SKM-1 (cell line): Measurements from ENCODE around the gene AHNAK2.

Experiments used
- DNase-seq: peaks from one replicate; lab custom pipeline; 2025; ENCODE audit not compliant: unreplicated experiment; lab: John Stamatoyannopoulos, UW

Gene AHNAK2

DNA sequence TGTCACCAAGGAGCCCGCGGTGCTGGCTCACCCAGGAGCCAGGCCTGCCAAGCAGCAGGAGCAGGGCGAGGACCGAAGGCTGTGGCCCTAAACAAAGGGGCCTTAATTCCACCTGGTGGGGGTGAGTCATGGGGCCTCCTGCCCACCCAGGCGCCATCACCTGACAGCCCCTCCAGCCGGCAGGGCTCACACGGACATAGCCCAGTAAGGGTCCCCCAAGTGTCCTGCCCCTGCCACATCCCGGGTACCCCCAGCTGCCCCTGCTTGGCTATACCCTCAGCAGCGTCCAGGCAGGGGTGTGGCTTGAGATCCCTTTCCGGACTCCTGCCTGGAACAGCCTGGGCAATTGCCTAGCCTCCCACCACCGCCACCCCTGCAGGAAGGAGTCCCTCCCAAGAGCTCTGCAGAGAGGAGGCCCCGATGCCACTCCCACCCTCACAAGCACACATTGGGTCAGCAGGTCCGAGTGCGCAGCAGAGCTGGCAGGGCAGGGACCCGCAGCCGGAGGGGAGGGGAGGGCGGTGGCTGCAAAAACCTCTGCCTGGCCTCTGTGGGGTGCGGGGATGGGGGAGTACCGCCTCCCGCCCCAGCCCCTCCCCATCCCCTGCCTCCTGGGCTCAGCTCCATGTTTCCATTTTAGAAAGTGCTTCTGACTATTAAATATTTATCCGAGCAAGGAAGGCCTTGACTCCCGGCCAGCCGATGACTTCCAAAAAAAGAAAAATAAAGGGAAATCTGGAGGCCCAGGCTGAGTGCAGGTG, 4.6 kb downstream of the AHNAK2 start:
- DNase-seq, result no peak

DNA sequence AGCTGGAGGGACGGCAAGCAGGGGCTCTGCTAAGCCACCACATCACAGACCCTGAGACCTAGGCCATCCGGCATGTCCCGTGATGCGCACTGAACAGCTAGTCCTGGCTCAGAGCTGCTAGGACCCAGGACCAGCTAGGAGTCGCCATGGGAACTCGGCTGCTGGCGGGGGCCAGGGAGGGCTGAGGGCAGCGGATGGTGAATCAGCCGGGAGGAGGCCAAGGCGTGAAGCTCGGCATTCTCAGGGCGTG, 5.1 kb downstream of the AHNAK2 start:
- no peak for DNase-seq

DNA sequence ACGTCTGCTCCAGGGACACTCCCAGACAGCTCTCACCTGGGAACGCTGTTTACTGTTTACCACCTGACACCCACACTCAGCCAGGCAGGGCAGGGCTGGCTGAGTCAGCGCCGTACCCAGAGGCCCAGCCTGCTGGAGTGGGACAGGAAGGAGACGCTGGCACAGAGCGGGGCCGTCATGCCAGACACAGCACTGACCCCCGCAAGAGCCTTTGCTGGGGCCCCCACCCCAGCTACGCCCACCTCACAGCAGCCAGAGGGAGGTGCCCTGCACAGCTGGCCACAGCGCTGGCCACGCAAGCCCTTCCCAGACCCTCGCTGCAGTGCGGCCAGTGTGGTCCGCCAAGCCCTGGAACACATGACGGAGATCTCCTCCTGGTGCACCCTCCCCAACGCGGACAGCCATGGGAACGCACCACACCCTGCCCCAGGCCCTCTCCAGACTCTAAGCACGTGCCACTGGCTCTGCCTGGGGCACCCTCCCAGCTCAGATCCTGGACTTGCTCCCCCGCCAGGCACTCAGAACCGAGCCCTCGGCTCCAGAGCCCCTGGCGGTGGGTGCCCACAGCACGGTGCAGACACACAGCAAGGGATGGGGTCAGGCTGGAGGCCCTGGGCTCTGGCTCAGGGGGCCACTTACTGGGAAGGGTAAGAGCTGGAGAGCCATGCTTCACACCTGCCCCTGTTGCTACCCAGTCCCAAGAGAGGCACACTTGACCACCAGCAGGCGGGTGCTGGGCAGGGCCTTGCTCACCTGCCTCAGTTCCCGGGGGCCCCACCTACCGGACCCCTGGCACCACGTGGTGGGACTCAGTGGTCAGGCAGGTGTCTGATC, 5.7 kb downstream of the AHNAK2 start:
- DNase-seq, result no peak

DNA sequence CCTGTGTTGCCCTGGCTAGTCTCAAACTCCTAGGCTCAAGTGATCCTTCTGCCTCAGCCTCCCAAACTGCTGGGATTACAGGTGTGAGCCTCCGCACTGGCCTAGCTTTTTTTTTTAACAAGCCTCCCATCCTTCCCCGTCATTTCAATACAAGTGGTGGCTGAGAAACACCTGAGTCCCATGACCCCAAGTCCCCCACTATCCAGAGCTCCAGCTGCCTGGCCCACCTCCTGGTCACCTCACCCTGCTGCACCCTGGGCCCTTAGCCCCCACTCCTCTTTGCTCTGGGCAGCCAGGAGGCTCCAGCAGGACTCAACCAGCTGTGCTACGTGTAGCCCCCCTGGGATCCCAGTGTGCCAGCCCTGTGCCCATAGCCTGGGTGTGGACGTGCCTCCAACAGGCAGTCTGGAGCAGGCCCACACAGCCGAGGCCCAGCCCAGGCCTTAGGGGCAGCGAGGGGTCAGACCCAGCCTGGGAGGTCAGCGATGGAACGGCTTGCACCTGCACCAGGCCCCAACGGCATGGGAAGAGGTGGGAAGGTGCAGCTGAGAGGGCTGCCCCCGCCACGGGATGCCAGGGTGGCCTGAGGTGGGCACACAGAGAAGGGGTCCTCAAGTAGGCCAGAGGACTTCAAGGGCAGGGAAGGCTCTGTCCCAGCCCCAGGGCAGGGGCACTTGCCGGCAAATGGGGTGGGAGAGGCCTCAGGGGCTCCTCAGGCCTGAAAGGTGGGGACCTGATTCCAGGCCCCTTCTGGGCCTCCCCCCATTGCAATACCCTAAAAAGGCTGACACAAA, 6.5 kb downstream of the AHNAK2 start:
- no peak for DNase-seq

DNA sequence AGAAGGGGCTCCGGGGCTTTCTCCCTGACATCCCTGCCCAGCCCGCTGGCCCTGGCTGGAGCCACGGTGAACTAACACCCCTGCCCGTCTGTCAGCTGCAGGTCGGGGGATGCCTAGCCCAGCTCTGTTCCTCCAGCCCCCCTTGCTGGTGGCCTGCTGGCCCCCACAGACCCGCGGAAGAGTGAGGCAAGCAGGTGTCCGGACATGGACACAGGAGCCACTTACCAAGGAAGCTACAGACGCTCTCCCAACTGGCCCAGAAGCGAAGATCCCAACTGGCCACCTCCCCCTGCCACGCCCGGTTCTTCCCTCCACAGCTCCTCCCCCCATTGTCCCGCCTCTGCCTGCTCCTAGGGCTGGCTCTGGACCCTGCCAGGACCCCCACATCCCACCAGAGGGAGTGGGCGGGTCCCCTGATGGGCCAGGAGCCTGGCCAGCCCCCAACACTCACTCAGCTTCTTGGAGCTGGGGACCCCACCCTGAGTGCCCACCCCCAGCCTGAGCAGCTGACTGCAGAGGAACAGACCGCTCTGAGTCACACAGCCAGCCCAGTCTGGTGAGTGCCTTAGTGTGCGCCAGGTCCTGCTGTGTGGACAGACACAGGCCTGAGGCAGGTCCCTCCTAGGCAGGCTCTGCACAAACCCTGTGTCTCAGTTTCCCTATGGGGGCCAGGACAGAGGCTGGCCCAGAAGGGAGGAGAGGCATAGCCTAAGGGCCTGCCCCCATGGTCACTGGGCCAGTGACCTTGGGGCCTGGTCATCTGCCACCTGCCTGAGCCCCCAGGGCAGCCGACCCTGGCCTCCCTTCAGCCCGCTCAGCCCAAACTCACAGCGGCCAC, 7.7 kb downstream of the AHNAK2 start:
- DNase-seq, result no peak

DNA sequence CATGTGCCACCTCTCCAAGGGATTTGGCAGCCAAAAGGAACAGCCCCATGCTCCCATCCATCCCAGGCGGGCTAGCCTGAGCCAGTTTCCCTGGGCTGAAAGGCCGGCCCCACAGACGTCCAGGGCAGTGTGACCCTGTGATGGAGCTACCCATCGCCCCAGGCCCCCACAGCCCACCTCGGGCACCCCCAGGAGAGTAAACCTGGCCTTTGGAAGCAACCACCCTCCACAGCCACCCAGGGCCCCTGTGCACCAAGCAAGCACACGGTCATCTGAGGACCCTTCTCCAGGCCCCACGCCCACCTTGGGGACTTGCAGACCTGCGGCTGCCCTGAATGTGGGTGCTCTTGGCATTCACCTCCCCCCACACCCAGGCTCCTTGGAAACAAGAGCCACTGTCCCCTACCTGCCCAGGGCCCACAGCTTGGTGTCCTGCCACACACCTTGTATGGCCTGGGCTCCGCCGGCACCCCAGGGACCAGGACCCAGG, 8.4 kb downstream of the AHNAK2 start:
- no peak for DNase-seq

DNA sequence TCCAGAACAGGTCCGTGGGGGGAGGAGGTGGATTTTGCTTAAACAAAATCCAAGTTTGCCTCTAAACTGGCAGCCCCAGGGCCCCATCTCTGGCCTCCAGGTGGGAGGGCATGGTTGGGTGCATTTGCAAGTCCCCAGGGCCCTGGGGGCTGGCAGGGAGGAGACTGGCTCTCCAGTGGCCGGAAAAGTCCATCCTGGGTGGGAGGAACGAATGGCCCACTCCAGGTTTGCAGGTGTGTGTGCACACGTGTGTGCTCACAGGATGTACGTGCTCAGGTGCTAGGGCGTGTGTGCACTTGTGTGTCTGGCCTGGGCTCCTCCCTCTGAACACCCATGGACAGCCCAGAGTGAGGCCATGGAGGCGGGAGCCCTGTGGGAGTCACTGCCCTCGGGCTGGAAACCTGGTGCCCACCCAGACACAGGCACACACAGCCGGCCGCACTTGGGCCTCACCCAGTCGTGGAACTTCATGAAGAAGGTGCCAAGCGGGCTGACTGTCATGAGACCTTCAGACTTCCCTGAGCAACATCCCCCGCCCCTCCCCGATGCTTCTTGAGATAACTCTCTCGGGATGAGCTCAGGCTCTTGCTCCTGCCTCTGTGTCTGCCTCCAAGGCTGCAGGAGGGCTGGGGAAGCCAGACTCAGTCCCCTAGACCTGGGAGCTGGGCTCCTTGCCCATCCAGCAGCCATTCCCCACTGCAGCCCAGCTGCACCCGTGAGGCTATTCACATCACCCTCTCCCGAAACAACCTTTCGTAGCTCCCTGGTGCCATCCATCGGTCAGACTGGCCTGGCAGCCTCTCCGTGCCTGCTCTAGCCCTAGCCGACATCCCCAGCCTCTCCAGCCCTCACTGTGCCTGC, 9.4 kb downstream of the AHNAK2 start:
- DNase-seq, result no peak

DNA sequence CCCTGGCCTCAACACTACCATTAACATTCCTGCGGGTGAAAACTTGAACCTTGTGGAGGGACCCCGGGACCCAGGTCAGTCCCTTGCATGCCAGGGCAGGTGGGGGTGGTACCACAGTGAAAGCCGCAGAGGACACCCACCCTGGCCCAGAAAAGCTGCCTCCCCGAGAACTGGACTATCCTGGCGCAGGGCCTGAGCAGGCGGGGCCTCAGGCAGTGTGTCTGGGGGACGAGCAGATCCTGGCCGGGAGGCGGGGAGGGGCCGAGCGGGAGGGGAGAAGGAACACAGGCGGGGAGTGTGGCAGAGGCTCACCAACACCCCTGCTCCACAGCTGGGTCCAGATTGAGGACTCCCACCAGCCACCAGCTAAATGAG, 10.0 kb downstream of the AHNAK2 start:
- DNase-seq, result no peak

DNA sequence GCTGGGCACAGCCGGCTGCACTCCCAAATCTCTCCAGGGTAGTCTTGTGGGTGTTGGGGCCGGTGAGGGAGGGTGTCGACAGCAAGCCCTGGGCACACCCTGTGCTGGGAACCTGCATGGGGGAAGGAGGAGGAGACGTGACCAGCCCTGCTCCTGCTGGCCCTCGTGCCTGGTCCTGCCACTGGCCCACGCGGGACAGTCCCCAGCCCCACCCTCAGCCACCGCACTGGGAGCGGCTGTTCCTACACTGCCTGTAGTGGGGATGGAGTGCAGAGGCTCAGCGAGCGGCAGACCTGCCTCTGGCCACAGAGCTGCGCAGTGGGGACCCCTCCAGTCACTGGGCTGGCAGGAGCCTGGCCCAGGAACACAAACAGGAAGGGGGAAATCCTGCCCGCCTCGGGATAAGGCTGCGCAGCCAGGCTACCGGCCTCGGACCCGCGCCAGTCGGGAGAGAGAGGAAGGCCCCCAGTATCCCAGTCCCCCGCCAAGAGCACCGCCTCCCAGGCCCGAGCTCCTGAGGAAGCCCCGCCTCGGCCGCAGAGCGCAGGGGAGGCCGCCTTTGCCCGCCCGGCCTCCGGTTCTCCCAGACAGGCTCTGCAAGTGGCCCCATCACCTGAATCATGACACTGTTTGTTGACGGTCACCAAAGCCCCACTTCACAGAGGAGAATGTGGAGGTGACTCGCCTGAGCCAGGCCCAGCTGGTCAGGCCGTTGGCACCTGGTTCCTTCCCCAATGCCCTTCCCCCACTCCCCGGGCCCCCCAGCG, 10.6 kb downstream of the AHNAK2 start:
- no peak for DNase-seq

DNA sequence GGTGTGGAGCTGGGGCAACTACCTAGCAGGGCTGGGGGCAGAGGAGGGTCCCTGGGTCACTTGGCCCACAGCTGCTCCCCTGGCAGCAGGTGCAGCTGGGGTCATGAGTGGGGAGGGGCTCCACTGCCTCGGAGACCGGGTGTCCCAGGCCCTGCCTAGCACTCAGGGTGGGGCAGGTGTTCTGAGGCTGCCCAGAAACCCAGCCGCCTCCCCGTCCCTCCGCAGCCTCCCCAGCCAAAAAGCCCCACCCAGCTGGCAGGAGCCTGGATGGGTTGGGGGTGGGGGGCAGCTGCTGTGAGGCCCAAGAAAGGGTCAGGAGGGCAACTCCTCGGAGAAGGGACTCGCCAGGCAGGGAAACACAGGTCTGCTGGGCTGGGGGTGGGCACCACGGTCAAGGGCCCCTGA, 11.2 kb downstream of the AHNAK2 start:
- DNase-seq, result no peak

DNA sequence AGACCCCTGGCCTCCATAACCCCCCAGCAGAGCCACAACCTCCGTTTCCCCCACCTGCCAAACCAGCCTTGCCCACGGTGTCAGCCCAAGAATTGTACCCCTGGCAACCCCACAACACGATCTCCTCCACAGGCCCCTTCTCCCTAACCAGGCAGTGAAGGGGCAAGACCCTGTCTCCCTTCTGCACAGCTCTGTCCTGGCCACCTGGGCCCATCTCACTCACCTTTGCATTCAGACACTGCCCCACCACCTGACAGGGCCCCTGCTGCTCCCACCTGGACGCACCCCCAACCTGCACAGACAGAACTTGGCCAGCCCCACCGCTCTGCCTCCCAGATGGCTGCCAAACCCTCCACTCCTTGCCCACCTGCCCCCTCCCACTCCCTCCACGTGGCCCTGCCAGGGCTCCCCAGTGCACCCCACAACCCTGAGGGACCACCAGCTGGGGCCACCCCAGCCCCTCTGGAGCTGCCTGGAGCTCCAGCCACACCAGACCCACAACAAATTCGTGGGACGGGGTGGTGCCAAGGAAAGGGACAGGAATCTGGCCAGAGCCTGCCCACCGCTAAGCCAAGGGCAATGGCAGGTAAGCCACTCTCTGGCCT, 11.8 kb downstream of the AHNAK2 start:
- no peak for DNase-seq

DNA sequence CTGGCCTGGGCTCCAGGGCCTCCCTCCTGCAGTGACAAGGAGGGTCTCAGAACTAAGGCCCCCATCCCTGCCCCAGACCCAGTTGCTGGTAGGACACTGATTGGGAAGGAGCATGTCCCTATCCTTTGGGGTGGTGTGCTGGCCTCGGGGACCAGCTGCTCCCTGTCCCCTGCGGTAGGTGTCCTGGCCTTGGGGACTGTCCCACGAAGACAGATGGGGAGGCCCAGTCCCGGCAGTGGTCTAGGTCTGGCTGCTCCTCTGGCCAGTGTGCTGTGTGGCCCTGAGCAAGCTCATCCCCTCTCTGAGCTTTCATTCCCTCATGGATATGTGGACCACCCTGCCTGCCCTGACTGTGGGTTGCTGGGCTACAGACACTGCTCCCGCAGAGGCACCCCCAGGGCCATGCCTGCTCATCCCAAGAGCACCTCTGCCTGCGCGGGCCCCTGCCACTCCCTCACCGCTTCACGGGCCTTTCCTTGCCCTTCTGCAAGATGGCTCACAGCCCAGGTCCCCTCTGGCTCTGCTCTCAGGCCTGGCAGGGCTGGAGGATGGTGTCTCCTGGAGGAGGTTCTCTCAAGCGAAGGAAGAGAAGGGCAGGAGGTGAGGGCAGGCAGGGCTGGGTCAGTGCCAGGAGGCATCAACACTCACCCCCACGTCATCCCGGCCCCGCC, 12.5 kb downstream of the AHNAK2 start:
- DNase-seq, result no peak

DNA sequence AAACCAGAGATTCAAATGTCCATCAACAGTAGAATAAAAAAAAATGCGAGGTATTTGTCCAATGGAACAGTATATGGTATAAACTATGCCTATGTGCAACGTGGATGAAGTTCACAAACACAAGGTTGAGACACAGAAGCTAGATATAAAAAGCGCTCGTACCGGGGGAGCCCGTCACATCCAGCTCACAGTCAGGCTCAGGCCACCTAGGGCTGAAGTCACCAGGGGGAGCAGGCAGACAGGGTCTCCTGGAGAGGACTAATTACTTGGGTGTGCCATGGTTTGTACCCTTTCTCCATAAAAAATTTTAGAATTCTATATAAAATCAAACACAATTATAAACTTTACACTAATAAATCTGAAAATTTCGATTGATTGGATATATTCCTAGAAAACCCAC, 13.6 kb downstream of the AHNAK2 start:
- DNase-seq, result no peak

DNA sequence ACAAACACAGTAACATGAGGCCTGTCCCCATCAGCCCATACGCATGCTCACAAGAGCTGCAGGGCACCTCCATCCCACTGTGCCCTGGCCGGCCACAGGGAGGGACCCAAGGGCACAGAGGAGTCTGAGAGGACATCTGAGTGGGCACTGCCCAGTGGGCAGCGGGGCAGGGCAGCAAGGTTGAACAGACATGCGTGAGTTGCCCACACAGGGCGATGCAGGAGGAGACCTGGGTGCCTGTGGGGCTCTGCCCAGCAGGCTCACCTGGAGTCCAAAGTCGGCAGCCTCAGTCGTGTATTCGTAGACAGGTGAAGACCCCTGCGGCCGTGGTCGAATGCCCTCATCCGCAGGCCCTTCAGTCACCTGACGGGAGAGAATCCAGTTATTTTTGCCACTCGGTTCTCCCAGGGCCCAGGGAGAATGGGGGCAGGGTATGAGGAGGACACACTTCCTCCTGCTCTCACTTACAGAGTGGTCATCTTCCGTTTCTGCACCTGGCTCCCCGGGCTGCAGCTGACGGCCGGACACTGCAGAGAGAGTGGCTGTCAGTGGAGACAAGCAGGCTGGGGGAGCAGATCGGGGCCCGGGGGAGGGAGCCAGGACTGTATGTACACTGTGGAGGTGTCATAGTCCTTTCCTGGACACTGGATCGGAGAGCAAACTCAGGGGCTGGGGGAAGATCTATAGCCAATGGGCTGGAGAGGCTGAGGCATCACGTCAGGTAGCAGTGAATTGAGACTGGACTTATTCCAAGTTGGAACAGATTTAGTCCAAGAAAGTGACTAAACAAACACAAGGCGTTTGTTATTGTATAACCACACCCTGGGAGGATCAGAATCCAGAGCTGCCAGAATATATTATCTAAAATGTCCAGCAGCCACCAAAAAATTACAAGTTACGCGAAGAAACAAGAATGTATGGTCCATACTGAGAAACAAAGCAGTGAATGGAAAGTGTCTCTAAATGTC, 20.7 kb downstream of the AHNAK2 start:
- no peak for DNase-seq

DNA sequence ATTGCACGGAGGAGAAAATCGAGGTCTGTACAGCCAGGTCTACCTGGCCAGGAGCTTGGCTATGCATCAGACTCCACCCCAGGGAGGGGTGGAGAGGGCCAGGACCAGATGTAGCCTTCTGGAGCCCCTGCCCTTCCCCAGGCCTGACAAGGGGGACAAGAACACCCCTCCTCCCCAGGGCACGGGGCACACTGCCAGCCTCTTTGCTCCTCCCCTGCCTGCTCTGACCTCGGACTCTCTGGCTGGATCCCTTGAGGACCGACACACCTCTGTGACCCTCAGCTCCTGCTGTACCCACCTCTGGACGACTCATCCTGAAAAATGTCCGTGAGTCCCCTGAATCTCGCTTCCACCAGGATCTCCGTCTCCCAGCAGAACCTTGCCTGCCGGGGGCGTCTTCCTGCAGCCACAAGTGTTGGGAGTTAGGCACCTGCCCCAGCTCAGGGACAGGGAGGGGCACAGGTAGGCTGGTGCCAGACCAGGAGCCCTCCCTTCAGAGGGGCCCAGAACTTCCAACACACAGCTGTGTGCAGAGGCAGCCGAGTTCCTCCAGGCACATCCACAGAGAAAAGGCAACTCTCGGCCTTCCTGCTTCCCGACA, 21.8 kb downstream of the AHNAK2 start:
- DNase-seq, result no peak

DNA sequence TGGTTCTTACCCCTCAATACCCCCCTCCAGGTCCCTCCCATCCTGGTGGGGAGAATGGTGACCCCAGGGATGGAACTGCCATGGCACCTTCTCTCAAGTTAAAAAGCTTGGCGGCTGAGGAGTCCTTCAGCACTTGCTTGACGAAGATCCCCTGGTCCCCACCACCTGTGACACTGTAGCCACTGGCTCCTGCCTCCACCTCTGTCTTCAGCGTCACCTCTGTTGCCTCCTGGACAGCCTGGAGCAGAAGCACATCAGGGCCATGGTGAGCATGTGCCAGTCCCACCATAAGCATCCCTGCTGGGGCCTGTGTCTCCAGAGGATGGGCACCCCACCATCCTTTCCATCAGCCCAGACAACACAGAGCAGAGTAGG, 22.8 kb downstream of the AHNAK2 start:
- no peak for DNase-seq
